Right ventricle myocardium superior (tissue), 1 donor: Measurements from ENCODE around the gene DDO. TPM values are rescaled to one million over a fixed set of nuclear protein-coding genes. Genes with fewer than 3 reads are reported as not detected.
A peak's percentile ranks its signal among the peaks of the same experiment; 100 is the strongest.

ENCODE experiments used
- ATAC-seq: fragments of 200-7000 bp; cut with Tn5 transposase; one replicate; pipeline ENCODE4 v1.9.1; 2020; ENCODE audit warnings: mild to moderate bottlenecking; ENCODE audit not compliant: poor library complexity
- DNase-seq: peaks from one replicate; pipeline ENCODE4 v3.0.0-alpha.2; 2020
- intact Hi-C: fragments of 100-400 bp; cut with DNase I; formaldehyde crosslinking; loops from one replicate; pipeline ENCODE4 v1.11.2; 2022
- total RNA-seq: library from RNA; stranded (reverse); fragmentation: NEBNext Ultra II Directional; extraction: Animal tissue kit (Norgen Biotek cat#: 25700); gene quantifications from one replicate; pipeline ENCODE4 v1.2.1, GENCODE V29; 2021
- donor health status: DM: no; HTN: yes; CAD: no; lungs with severe emphysema.

Gene DDO
- total RNA-seq, 1 donor from 2014 or later: 31.1 TPM

DNA sequence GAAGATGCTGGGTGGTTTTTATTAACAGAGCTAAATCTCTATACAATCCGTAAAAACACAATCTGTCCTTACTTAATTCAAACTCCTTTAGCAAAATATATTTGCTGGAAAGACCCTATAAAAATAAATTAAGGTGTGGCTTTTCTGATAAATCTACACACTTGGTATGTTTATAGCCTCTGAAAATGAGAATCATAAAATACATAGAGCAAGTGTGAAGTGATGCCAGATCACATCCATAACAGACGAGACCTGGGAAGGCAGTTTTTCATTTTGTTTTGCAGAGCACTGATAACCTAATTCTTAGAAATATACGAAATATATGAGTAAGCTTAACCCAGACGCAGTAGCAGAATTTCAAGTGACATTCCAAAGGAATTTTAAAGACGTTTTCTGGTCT, 10.4 kb upstream of the DDO start:
- ATAC-seq: no peak
- no peak for DNase-seq
- intact Hi-C loops: no loop called here

DNA sequence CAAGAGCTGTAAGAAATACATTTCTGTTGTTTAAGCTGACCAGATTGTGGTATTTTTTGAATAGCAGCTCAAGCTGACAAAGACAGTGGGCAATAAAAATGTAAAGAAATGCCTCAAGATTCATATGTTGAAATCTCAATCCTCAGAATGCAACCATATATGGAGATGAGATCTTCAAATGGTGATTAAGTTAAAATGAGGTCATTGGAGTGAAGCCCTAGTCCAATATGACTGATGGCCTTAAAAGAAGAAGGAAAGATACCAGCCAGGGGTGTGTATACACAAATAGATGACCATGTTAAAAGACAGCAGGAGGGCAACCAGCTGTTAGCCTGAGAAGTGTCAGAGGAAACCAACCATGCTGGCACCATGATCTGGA, 7.1 kb upstream of the DDO start:
- DNase-seq (no peak), ATAC-seq (no peak)
- intact Hi-C loops: no loop called here

GRCh38 chr6:110421749-110422443, 6.5 kb upstream of the DDO start:
- no peak for DNase-seq
- intact Hi-C loops: no loop called here
- no peak for ATAC-seq

DNA sequence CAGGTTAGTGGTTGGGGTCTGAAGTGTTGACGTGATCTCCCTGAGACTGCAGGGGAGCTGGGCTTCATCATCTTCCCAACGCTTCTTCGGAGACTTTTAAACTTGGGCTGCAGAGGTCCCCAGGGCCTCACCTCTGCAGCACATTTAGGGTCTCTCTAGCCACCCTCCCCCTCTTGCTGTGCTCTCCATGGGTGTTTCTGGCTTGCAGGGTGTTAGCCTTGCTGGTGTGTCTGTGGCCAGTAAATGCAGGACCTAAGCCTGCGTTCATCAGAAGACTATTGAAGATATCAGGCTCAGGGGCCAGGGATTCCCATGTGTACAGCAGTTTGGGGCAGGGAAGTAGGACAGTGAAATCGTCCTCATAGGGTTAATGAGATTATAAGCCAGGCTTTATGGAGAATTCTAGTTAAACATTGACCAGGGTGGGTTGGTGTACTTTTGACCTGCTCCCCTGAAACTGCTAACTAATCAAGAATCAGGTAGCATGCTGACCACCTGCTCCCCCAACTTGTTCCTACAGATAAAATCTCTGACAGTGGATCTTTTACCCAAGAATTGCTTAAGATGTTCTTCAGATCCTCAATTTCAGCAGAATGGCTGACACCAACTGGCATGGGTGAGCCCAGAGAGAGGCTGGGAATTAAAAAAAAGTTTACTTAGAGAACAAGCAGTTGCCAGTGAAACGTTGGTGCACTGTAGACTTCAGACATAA, 3.8 kb upstream of the DDO start:
- intact Hi-C loops: no loop called here
- DNase-seq: no peak
- ATAC-seq: no peak

- intact Hi-C loops: no loop called here
- ATAC-seq: no peak
- DNase-seq: no peak
Observed at GRCh38 chr6:110418594-110418993, 3.2 kb upstream of the DDO start.

GRCh38 chr6:110414669-110415068, 706 bp downstream of the DDO start:
- intact Hi-C loops: no loop called here
- DNase-seq (no peak), ATAC-seq (peak; percentile 52)

- no peak for ATAC-seq
- no peak for DNase-seq
- intact Hi-C loops: no loop called here
Observed at GRCh38 chr6:110412360-110412759, 3.0 kb downstream of the DDO start.

GRCh38 chr6:110410511-110410910, 4.9 kb downstream of the DDO start:
- ATAC-seq (no peak), DNase-seq (no peak)
- intact Hi-C loops: no loop called here

DNA sequence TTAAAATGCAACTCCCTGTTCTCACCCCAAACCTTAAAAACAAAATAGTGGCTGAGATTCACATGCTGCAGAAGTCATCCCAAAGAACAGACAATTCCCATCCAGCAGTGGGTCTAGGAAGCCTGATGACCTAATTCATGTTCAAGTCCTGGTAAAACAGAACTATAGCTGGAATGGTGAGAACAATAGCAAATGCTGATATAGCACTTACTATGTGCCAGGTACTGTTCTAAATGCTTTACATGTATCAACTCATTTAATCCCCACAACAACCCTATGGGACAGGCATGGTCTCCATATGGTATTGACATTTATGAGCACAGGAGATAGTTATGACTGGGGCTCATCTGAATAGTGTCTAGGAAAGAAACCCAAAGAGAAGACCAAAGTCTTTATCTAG, 5.6 kb downstream of the DDO start:
- DNase-seq (no peak), ATAC-seq (no peak)
- intact Hi-C loops: no loop called here

DNA sequence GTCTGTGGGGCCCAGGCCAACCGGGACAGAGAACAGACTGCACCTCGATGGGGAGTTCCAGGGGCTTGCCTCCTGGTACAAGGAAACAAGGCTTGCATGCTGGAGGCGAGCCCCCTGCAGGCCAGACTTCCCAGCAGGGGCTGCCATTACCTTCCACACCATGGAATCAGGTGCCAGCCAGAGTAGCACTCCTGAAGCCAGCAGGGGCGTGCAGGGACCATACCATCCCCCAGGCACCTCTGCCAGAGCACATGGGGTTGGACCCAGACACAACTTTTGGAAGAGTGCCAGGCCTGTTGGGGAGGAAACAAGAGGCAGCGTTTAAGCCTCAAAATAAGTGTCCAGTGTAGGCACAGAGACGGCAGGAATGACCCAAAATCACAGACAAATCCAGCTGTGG, 6.5 kb downstream of the DDO start:
- DNase-seq: no peak
- no peak for ATAC-seq
- intact Hi-C loops: no loop called here

DNA sequence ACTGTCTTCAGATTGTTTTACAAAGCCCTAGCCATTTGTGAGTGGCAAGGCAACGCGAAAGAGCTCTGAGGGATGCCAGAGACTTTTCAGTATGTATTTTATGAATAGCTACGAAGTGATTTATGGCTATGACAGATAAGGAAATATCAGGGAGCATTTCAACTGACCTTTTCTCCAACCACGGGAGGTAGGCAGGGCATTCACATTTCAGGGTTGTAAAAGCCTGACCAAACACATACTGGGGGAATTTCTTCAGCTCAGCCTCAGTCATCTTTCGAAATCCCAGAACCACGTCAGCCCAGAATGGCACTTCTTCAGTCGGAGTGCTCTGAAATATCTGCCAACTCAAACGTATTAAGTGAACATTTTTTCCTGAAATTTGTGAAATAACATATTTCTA, 10.8 kb downstream of the DDO start:
- intact Hi-C loops: no loop called here
- ATAC-seq: no peak
- no peak for DNase-seq

DNA sequence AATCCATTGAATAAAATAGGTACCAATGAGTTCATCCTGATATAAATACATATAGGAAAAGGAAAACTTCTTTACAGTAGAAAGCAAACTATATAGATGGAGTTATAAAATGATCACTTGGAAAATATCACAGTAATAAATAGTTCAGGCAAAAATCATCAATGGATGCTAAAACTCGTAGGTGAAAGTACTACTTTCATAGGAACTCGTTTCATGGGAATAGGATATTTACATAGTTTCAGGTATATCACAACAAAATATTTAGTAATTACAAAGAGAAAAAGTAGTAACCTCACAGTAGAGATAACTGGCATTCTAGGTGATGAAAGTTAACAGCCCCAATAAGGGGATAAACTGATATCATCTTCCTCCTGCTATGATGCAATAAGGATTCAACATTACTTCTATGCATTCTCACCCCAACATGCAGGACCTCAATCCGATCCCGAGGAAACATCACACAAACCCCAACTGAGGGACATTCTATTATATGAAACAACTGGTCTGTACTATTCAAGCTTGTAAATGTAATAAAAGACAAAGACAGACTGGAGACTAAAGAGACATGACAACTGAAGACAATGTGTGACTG, 13.7 kb downstream of the DDO start:
- ATAC-seq (no peak), DNase-seq (no peak)
- intact Hi-C loops: no loop called here

DNA sequence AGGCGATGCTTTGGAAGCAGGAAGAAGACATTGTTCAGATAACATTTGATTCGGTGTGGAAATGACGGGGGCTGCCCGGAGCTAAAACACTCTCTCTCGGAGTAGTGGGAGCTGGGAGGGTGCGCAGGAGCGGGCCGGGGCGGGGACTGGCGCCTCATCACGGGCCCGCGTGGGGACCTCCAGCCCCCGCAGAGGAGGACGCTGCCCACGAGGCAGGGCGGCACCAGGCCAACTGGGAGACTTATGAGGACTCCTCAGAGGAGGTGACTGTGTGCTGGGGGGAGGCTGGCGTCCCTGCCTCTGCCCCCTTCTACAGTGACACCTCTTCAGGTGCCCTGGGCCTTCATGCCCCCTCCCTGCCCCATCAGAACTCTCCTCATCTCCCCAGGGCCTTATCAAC, 15.2 kb downstream of the DDO start:
- intact Hi-C loops: no loop called here
- DNase-seq: no peak

GRCh38 chr6:110399219-110400071, 15.9 kb downstream of the DDO start:
- intact Hi-C loops: no loop called here

More for the DNA sequence above, 15.2 kb downstream of the DDO start:
- no peak for ATAC-seq

GRCh38 chr6:110398778-110399177, 16.6 kb downstream of the DDO start:
- DNase-seq: no peak
- intact Hi-C loops: no loop called here
- no peak for ATAC-seq

More at GRCh38 chr6:110399219-110400071, 15.9 kb downstream of the DDO start:
- ATAC-seq (peak; percentile 54), DNase-seq (peak; percentile 47)

DNA sequence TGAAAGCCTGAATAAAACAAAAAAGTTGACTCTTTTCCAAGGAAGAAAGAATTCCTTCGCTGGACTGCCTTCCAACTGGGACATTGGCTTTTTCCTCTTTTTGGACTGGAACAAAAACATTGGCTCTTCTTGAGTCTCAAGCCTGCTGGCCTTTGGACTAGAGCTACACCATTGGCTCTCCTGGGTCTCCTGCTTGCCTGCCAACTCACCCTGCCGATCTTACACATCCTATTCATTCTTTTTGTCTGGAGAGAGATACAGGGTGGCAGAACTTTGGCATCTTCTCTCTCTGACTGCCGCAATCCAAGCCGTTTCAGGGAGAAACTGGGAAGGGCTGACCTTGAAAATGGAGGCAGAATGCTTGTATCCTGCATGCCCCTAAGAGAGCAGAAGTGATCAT, 20.2 kb downstream of the DDO start:
- no peak for DNase-seq
- peak; percentile 41 for ATAC-seq
- intact Hi-C loops: no loop called here

GRCh38 chr6:110394409-110394808, 21.0 kb downstream of the DDO start:
- peak; percentile 81 for ATAC-seq
- intact Hi-C loops: no loop called here
- DNase-seq: no peak

- intact Hi-C loops: no loop called here
- DNase-seq (no peak), ATAC-seq (no peak)
Observed at GRCh38 chr6:110392727-110393126, 22.6 kb downstream of the DDO start.

DNA sequence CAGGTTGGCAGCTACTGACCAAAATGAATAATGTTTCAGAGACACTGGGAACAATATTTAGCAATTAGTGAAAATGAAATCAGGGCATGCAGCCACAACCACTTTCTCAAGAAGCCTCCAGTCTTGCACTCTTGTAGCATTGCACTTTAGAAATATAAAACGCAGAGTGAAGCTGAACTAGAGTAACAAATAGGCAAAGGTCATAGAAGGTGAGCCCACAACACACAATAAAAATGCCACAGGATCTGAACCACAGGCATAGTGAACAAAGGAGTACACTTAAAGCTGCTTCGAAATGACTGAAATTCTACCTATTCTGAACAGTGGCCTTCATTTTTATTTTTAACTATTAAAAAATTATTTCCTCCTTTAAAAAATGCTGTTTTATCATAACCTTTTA, 25.0 kb downstream of the DDO start:
- intact Hi-C loops: no loop called here

More for the DNA sequence above, 25.0 kb downstream of the DDO start:
- ATAC-seq: no peak
- no peak for DNase-seq
